ENCODE data around the gene FBP1.

Gene FBP1

GRCh38 chr9:94638335-94639060, 820 bp downstream of the FBP1 start:
- no peak for DNase-seq (ENCODE audit: low read depth)
- H3K4me3 ChIP-seq (ENCODE audit: control insufficient read depth, low read depth, low read length): no peak overlapping the region
- no peak for TF ChIP-seq CTCF (IDR thresholded peaks at IDR 0.05; ENCODE audit: control insufficient read depth, insufficient read depth, low read depth, low read length, missing control alignments)

- H3K4me3 ChIP-seq (ENCODE audit: control insufficient read depth, low read depth, low read length): no peak overlapping the region
- no peak for TF ChIP-seq CTCF (IDR thresholded peaks at IDR 0.05; ENCODE audit: control insufficient read depth, insufficient read depth, low read depth, low read length, missing control alignments)
- DNase-seq (ENCODE audit: low read depth): no peak
These were observed 6.6 kb downstream of the FBP1 start for GRCh38 chr9:94632737-94633136.

- DNase-seq (ENCODE audit: low read depth): no peak
- no peak overlapping the region for H3K4me3 ChIP-seq (ENCODE audit: control insufficient read depth, low read depth, low read length)
- no peak for TF ChIP-seq CTCF (IDR thresholded peaks at IDR 0.05; ENCODE audit: control insufficient read depth, insufficient read depth, low read depth, low read length, missing control alignments)
These were observed 7.7 kb downstream of the FBP1 start for GRCh38 chr9:94631599-94631998.

GRCh38 chr9:94630833-94631232, 8.5 kb downstream of the FBP1 start:
- TF ChIP-seq CTCF (IDR thresholded peaks at IDR 0.05; ENCODE audit: control insufficient read depth, insufficient read depth, low read depth, low read length, missing control alignments): no peak
- H3K4me3 ChIP-seq (ENCODE audit: control insufficient read depth, low read depth, low read length): no peak overlapping the region
- no peak for DNase-seq (ENCODE audit: low read depth)

- no peak for DNase-seq (ENCODE audit: low read depth)
- no peak for TF ChIP-seq CTCF (IDR thresholded peaks at IDR 0.05; ENCODE audit: control insufficient read depth, insufficient read depth, low read depth, low read length, missing control alignments)
- H3K4me3 ChIP-seq (ENCODE audit: control insufficient read depth, low read depth, low read length): no peak overlapping the region
These were observed 9.0 kb downstream of the FBP1 start for GRCh38 chr9:94630281-94630680.

- H3K4me3 ChIP-seq (ENCODE audit: control insufficient read depth, low read depth, low read length): no peak overlapping the region
- TF ChIP-seq CTCF (IDR thresholded peaks at IDR 0.05; ENCODE audit: control insufficient read depth, insufficient read depth, low read depth, low read length, missing control alignments): no peak
- DNase-seq (ENCODE audit: low read depth): no peak
These were observed 12.0 kb downstream of the FBP1 start for GRCh38 chr9:94627287-94627686.
